Measurements from ENCODE around the gene HABP2. TPM values are rescaled to one million over a fixed set of nuclear protein-coding genes. Genes with fewer than 3 reads are reported as not detected.
A peak's percentile ranks its signal among the peaks of the same experiment; 100 is the strongest.

Gene HABP2
- total RNA-seq, 3 donors from 2014 or later, result not detected

DNA sequence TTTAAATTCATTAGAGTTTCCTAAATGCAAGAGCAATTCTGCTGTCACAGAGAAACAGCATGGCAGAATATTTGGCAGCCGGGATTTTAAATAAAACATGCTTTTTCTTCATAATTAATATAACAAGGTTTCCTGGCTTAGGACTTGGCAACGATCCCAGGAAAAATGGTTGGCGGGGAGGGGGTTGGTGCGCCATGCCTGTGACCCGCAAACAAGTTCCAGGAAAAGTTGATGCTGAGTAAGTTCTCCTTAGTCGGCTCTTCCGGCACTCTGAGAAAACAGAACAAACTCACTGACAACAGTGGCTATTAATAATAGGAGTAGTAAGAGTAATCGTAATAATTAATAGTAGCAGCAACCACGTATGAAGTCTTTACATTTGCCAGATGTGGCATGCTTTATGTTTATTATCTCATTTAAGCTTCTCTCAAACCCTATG, 4.6 kb downstream of the HABP2 start:
- H3K4me1 ChIP-seq (ENCODE audit: low read depth), result no peaks in the 10 kb centered on the region
- no peak for TF ChIP-seq CTCF (IDR thresholded peaks at IDR 0.05)
- DNase-seq, result no peak
- H3K36me3 ChIP-seq (ENCODE audit: low read depth), result no peaks in the 10 kb centered on the region
- no peak overlapping the region for H3K4me3 ChIP-seq
- no peaks in the 10 kb centered on the region for H3K9me3 ChIP-seq
- ATAC-seq, result no peak
- intact Hi-C loops (cut with DNase I, micrococcal nuclease), result no loop called here

DNA sequence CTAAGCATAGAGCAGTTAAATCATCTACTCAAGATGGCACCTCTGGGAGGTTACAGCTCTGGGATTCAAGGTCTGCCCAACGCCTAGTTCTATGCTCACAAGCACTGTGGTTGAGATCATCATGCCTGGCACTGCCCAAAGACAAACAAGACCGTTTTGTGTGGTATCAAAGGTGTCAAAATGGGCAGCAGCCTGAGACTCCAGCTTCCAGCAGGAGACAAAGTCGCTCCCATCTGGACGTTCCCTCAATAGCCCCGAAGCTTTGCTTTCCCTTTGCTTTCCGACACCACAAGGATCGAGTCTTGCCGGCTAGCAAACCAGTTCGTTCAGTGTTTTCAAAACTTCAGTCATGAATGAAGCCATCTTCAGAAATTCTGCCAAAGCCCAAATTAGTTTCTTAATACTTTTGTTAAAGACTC, 5.1 kb downstream of the HABP2 start:
- ATAC-seq, result no peak
- H3K4me1 ChIP-seq (ENCODE audit: low read depth), result peaks cover 4% of the 10 kb centered on the region
- TF ChIP-seq CTCF (IDR thresholded peaks at IDR 0.05), result no peak

GRCh38 chr10:113560071-113560470, 7.2 kb downstream of the HABP2 start:
- intact Hi-C loops (cut with DNase I, micrococcal nuclease), result loop anchor here in 1 of 2 donors (5.0 kb wide), 1 partner anchor 1088 kb away; no protein-coding TSS in a partner anchor
- H3K4me1 ChIP-seq (ENCODE audit: low read depth), result peaks cover 10% of the 10 kb centered on the region
- no peak overlapping the region for H3K4me3 ChIP-seq
- no peak for TF ChIP-seq CTCF (IDR thresholded peaks at IDR 0.05)
- DNase-seq (no peak), ATAC-seq (no peak)
- H3K36me3 ChIP-seq (ENCODE audit: low read depth), result no peaks in the 10 kb centered on the region
- H3K9me3 ChIP-seq, result no peaks in the 10 kb centered on the region

More for the DNA sequence above, 5.1 kb downstream of the HABP2 start:
- no peaks in the 10 kb centered on the region for H3K36me3 ChIP-seq (ENCODE audit: low read depth)
- no peaks in the 10 kb centered on the region for H3K9me3 ChIP-seq
- intact Hi-C loops (cut with DNase I, micrococcal nuclease), result no loop called here
- H3K4me3 ChIP-seq, result no peak overlapping the region
- no peak for DNase-seq

DNA sequence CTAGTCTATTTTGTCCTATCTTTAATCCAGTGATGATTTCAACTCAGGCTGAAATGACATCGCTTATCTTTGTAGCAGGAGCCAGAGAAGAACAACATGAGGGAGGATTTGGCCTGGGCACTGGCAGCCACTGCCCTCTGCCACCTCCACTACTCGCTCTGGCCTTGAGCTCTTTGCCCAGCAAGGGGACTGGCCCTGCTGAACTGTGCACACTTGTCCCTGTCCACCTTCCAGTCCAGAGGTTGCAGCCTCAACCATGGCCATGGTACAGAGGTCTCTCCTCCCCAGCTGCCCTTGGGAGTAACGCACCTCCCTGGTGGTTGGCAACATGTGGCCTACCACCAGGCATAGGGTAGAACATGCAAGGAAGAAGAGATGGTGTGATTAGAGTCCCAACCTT, 8.4 kb downstream of the HABP2 start:
- Histone ChIP-seq H3K4me3 (no peak overlapping the region), H3K9me3 (no peaks in the 10 kb centered on the region), H3K4me1 (ENCODE audit: low read depth) (peaks cover 10% of the 10 kb centered on the region), H3K36me3 (ENCODE audit: low read depth) (no peaks in the 10 kb centered on the region)
- TF ChIP-seq CTCF (IDR thresholded peaks at IDR 0.05), result no peak
- DNase-seq (no peak), ATAC-seq (no peak)
- intact Hi-C loops (cut with DNase I, micrococcal nuclease), result loop anchor here in 1 of 2 donors (5.0 kb wide), 1 partner anchor 1089 kb away; no protein-coding TSS in a partner anchor

DNA sequence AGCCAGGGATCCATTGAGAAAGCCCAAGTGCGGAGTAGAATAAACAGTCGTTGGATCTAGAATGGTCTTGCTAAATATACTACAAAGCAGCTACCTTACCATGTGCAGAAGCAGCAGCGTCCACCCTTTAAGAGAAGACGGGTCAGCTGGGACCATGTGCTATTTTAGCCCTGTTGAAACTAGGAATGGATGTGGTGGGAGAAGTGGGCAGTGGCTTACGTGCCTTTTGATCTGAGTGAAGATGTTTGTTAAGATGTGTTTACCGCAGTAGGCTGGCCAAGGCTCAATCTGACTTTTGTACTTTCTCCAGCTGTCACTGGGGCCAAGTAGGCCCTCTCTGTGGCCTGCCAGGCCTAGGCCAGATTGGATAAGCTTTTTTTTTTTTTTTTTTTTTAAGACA, 9.2 kb downstream of the HABP2 start:
- H3K4me1 ChIP-seq (ENCODE audit: low read depth), result peaks cover 10% of the 10 kb centered on the region
- H3K4me3 ChIP-seq, result no peak overlapping the region
- intact Hi-C loops (cut with DNase I, micrococcal nuclease), result loop anchor here in 1 of 2 donors (5.0 kb wide), 1 partner anchor 1090 kb away; no protein-coding TSS in a partner anchor
- DNase-seq (peak in 1 of 3 donors; percentile 5), ATAC-seq (no peak)
- TF ChIP-seq CTCF (IDR thresholded peaks at IDR 0.05), result no peak
- H3K9me3 ChIP-seq, result no peaks in the 10 kb centered on the region
- no peaks in the 10 kb centered on the region for H3K36me3 ChIP-seq (ENCODE audit: low read depth)

DNA sequence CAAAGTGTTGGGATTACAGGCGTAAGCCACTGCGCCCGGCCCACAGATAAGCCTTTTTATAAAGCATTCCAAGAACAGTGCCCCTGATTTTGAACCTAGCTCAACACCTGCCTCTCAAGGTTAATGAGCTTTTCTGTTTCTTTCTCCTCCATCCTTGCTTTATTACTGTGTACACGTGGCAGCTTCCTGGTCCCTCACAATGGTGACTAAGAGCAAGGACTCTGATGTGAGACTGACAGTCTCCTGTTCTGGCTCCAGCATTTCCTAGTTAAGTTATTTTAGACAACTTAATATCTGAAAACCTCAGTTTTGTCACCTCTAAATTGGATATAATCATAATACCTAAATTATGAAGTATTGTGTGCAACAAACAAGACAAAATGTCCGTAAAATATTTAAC, 9.9 kb downstream of the HABP2 start:
- TF ChIP-seq CTCF (IDR thresholded peaks at IDR 0.05), result no peak
- H3K36me3 ChIP-seq (ENCODE audit: low read depth), result no peaks in the 10 kb centered on the region
- intact Hi-C loops (cut with DNase I, micrococcal nuclease), result loop anchor here in 1 of 2 donors (5.0 kb wide), 1 partner anchor 1090 kb away; no protein-coding TSS in a partner anchor
- H3K9me3 ChIP-seq, result no peaks in the 10 kb centered on the region
- ATAC-seq, result peak; percentile 63
- peak in 1 of 3 donors; percentile 9 for DNase-seq
- H3K4me1 ChIP-seq (ENCODE audit: low read depth), result peaks cover 10% of the 10 kb centered on the region
- H3K4me3 ChIP-seq, result no peak overlapping the region
